ENCODE data around the gene PCARE. TPM values are rescaled to one million over a fixed set of nuclear protein-coding genes. Genes with fewer than 3 reads are reported as not detected.

PCARE gene
- total RNA-seq, 1 donor from 2014 or later: under 0.01 TPM

- DNase-seq: no peak
Measured at GRCh38 chr2:29035016-29035745, 39.1 kb downstream of the PCARE start.

GRCh38 chr2:29033656-29034055 is 40.7 kb downstream of the PCARE start:
- no peak for DNase-seq

GRCh38 chr2:29033172-29033571 is 41.2 kb downstream of the PCARE start:
- no peak for DNase-seq

GRCh38 chr2:29032189-29032588 is 42.1 kb downstream of the PCARE start:
- no peak for DNase-seq

- DNase-seq: no peak
Measured at GRCh38 chr2:29031046-29031445, 43.3 kb downstream of the PCARE start.

- DNase-seq: no peak
Measured at GRCh38 chr2:29025711-29026110, 48.6 kb downstream of the PCARE start.

- DNase-seq: no peak
Measured at GRCh38 chr2:29024882-29025430, 49.4 kb downstream of the PCARE start.

- no peak for DNase-seq
Measured at GRCh38 chr2:29023188-29023587, 51.1 kb downstream of the PCARE start.

- DNase-seq: no peak
Measured at GRCh38 chr2:29022679-29023078, 51.6 kb downstream of the PCARE start.

- DNase-seq: no peak
Measured at GRCh38 chr2:29021886-29022285, 52.4 kb downstream of the PCARE start.

GRCh38 chr2:29017716-29018435 is 56.4 kb downstream of the PCARE start:
- DNase-seq: no peak

GRCh38 chr2:29016504-29016903 is 57.8 kb downstream of the PCARE start:
- DNase-seq: no peak

- DNase-seq: no peak
Measured at GRCh38 chr2:29015701-29016470, 58.4 kb downstream of the PCARE start.

- DNase-seq: no peak
Measured at GRCh38 chr2:29014811-29015421, 59.4 kb downstream of the PCARE start.

GRCh38 chr2:29014331-29014730 is 60.0 kb downstream of the PCARE start:
- DNase-seq: no peak

- DNase-seq: no peak
Measured at GRCh38 chr2:29013057-29013780, 61.1 kb downstream of the PCARE start.

GRCh38 chr2:29012211-29012681 is 62.1 kb downstream of the PCARE start:
- no peak for DNase-seq
